Gastrocnemius medialis (tissue), 4 donors: ENCODE results near the gene CCDC27. TPM values are rescaled to one million over a fixed set of nuclear protein-coding genes. Genes with fewer than 3 reads are reported as not detected.
"Not testable (repeated sequence)": the region's sequence is repeated elsewhere in the genome, so short reads cannot be mapped to it uniquely, and the experiment has no call there.

Experiments
- ATAC-seq, 2 donors: fragments of 150-250 bp; one replicate each; pipeline ENCODE4 v1.9.1; 2016
- DNase-seq, 2 donors: peaks; one replicate each; pipeline ENCODE4 v3.0.0-alpha.2; 2019
- H3K27ac ChIP-seq, 4 donors: fragments of 200-600 bp; sonication (generic); 1 replicate in 1 of 4; 2 replicates in 3 of 4; pipeline ENCODE4 v1.5.1; 2016 to 2018; ENCODE audit warnings: mild to moderate bottlenecking in 2 of 4, moderate library complexity in 1 of 4
- H3K27me3 ChIP-seq, 3 donors: fragments of 200-600 bp; sonication (generic) in 2 of 3; 1 replicate in 1 of 3; 2 replicates in 2 of 3; pipeline versions ENCODE4 v1.5.1 to v1.6.0; 2016 to 2019; ENCODE audit warnings: mild to moderate bottlenecking in 1 of 3, moderate library complexity in 1 of 3
- H3K36me3 ChIP-seq, 2 donors: fragments of 200-600 bp; sonication (generic) in 1 of 2; one replicate each; pipeline ENCODE4 v1.5.1; 2017 to 2018
- H3K4me1 ChIP-seq, 2 donors: fragments of 200-600 bp; sonication (generic) in 1 of 2; one replicate each; pipeline ENCODE4 v1.5.1; 2016 to 2017; ENCODE audit warnings: mild to moderate bottlenecking in 2 of 2
- H3K4me3 ChIP-seq, 4 donors: fragments of 200-600 bp; sonication (generic) in 3 of 4; 1 replicate in 1 of 4; 2 replicates in 3 of 4; pipeline ENCODE4 v1.5.1; 2016 to 2019; ENCODE audit warnings: mild to moderate bottlenecking in 2 of 4
- H3K9me3 ChIP-seq, 3 donors: fragments of 200-600 bp; sonication (generic) in 2 of 3; 1 replicate in 1 of 3; 2 replicates in 2 of 3; pipeline ENCODE4 v1.5.1; 2016 to 2019
- POLR2A ChIP-seq, 2 donors: fragments of 450-650 bp; IDR thresholded peaks; one replicate each; pipeline ENCODE4 v1.6.1; 2017; ENCODE audit warnings: antibody characterized with exemption in 2 of 2, mild to moderate bottlenecking in 2 of 2, moderate library complexity in 2 of 2
- in situ Hi-C, 4 donors: fragments of 200-750 bp; cut with MboI; loops; one replicate each; pipeline versions ENCODE4 v1.15.0 to v1.8.0; 2017; ENCODE audit warnings: low sequenced_read_pairs in 4 of 4
- intact Hi-C: fragments of 100-400 bp; cut with DNase I; formaldehyde crosslinking; loops from one replicate; pipeline ENCODE4 v1.15.1; 2023; ENCODE audit warnings: low total_unique reads
- total RNA-seq, 4 donors: library from RNA; depleted of rRNA; stranded (reverse); fragments of >200 nt; gene quantifications; one replicate each; pipeline versions ENCODE4 v1.1.0 to v1.2.3, GENCODE V29; 2016
- TF ChIP-seq, protein P1 (sequence below), 5 experiments: fragments of 450-650 bp in 3 of 5; fragments of 200-600 bp in 2 of 5; sonication (generic) in 2 of 5; IDR thresholded peaks in 4 of 5; conservative IDR thresholded peaks in 1 of 5; 1 replicate in 4 of 5; 2 replicates in 1 of 5; pipeline ENCODE4 v1.5.1; 2016 to 2019; ENCODE audit warnings: antibody characterized with exemption in 5 of 5, mild to moderate bottlenecking in 3 of 5, moderate library complexity in 3 of 5

Gene CCDC27
- total RNA-seq, 4 donors from 2014 or later = 0.09 TPM; not detected in 3

DNA sequence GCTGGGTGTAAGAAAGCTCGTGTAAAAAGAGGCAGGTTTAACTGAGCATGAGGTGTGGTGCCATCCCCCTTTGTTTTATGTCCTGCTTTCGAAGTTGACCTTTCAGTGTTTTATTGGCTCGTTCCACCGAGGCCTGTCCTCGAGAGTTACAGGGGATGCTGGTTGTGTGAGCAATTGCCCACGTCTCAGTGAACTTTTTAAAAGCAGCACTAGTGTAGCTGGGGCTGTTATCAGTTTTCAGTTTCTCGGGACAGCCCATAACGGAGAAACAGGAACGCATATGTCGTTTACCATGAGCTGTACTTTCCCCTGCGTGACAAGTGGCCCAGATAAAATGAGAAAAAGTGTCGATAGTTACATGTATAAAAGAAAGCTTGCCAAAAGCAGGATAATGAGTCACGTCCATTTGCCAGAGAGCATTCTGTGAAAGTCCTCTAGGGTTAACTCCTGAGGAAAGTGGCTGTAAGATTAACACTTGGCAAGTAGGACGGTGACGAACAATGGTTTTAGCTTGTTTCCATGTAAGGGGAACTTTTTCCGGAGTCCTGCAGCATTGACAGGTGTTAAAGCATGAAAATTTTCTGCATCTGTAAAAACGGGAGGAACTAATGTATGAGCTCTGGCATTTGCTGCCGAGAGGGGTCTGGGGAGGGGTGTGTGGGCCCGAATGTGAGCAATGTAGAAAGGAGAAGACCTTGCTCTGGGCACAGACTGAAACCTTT, 51.8 kb downstream of the CCDC27 start:
- Histone ChIP-seq H3K4me3 (no peak overlapping the region), H3K27ac (no peak overlapping the region), H3K9me3 (no peaks in the 10 kb centered on the region), H3K4me1 (no peaks in the 10 kb centered on the region), H3K27me3 (peaks cover 0 to 8% (median 0%) of the 10 kb centered on the region in 3 donors), H3K36me3 (no peaks in the 10 kb centered on the region)
- ATAC-seq (no peak), DNase-seq (no peak)
- in situ Hi-C loops (loop anchor here in 1 of 4 donors (25.0 kb wide), 1 partner anchor 92 kb away; no protein-coding TSS in a partner anchor), intact Hi-C loops (no loop called here)
- TF ChIP-seq POLR2A (IDR thresholded peaks at IDR 0.05) = no peak
- TF ChIP-seq, protein P1, sequence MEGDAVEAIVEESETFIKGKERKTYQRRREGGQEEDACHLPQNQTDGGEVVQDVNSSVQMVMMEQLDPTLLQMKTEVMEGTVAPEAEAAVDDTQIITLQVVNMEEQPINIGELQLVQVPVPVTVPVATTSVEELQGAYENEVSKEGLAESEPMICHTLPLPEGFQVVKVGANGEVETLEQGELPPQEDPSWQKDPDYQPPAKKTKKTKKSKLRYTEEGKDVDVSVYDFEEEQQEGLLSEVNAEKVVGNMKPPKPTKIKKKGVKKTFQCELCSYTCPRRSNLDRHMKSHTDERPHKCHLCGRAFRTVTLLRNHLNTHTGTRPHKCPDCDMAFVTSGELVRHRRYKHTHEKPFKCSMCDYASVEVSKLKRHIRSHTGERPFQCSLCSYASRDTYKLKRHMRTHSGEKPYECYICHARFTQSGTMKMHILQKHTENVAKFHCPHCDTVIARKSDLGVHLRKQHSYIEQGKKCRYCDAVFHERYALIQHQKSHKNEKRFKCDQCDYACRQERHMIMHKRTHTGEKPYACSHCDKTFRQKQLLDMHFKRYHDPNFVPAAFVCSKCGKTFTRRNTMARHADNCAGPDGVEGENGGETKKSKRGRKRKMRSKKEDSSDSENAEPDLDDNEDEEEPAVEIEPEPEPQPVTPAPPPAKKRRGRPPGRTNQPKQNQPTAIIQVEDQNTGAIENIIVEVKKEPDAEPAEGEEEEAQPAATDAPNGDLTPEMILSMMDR (IDR thresholded peaks at IDR 0.05 in 4 of 5, conservative IDR thresholded peaks at IDR 0.05 in 1 of 5) = no peak

DNA sequence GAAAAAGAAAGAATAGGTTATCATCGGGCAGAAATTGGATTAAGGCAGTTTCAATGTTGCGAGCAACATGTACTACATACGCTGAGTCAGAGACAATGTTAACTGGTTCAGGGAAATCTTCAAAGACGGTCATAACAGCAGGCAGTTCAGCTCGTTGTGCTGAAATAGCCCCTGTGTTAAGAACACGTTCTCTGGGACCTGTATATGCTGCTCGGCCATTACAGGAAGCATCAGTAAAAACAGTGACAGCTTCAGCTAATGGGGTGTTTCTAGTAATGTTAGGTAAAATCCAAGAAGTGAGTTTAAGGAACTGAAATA, 52.3 kb downstream of the CCDC27 start:
- H3K27me3 ChIP-seq, H3K4me3 ChIP-seq, intact Hi-C loops, H3K9me3 ChIP-seq, H3K27ac ChIP-seq, H3K4me1 ChIP-seq, H3K36me3 ChIP-seq, ATAC-seq, DNase-seq: not testable (repeated sequence)
- in situ Hi-C loops = loop anchor here in 1 of 4 donors (25.0 kb wide), 1 partner anchor 92 kb away; no protein-coding TSS in a partner anchor

DNA sequence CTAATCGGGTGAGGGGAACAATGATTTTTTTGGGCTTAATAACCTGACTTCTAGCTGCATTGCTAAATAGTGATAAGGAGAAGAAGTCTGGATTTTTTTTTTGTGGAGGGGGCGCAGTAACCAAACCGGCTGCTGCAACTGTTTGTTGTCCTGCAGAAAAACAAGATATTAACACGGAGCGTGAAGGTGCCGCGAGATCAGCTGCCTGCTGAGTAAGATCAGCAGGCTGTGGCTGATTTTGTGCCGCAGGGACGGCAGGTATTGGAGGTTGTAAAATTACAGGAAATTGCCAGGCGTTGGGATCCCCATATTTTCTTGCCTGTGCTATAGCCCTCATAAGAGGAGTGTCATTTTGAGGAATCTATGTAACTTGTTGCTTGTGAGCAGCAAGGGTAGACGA, 52.8 kb downstream of the CCDC27 start:
- Histone ChIP-seq H3K9me3 (no peaks in the 10 kb centered on the region), H3K4me1 (no peaks in the 10 kb centered on the region), H3K4me3 (no peak overlapping the region), H3K27ac (no peak overlapping the region), H3K27me3 (peaks cover 0 to 8% (median 0%) of the 10 kb centered on the region in 3 donors), H3K36me3 (no peaks in the 10 kb centered on the region)
- intact Hi-C loops (no loop called here), in situ Hi-C loops (loop anchor here in 1 of 4 donors (25.0 kb wide), 1 partner anchor 93 kb away; no protein-coding TSS in a partner anchor)
- TF ChIP-seq POLR2A (IDR thresholded peaks at IDR 0.05) = no peak
- TF ChIP-seq, protein P1 (IDR thresholded peaks at IDR 0.05 in 4 of 5, conservative IDR thresholded peaks at IDR 0.05 in 1 of 5) = no peak
- ATAC-seq (no peak), DNase-seq (no peak)

DNA sequence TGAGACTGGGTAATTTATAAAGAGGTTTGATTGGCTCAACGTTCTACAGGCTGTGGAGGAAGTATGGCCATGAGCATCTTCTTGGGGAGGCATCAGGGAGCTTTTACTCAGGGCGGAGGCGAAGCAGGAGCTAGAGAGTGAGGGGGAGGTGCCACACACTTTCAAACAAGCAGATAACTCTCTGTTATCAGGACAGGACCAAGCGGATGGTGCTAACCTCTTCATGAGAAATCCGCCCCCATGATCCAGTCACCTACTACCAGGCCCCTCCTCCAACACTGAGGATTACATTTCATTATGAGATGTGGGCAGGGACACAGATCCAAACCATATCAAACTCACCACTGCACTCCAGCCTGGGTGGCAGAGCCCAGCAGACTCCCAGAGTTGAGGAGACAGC, 55.5 kb downstream of the CCDC27 start:
- Histone ChIP-seq H3K36me3 (no peaks in the 10 kb centered on the region), H3K27ac (no peak overlapping the region), H3K27me3 (peaks cover 0 to 8% (median 0%) of the 10 kb centered on the region in 3 donors), H3K4me1 (no peaks in the 10 kb centered on the region), H3K9me3 (no peaks in the 10 kb centered on the region), H3K4me3 (no peak overlapping the region)
- ATAC-seq (no peak), DNase-seq (no peak)
- intact Hi-C loops = no loop called here
- in situ Hi-C loops = loop anchor here in 1 of 4 donors (25.0 kb wide), 1 partner anchor 95 kb away; no protein-coding TSS in a partner anchor
- TF ChIP-seq POLR2A (IDR thresholded peaks at IDR 0.05) = no peak
- TF ChIP-seq, protein P1 (IDR thresholded peaks at IDR 0.05 in 4 of 5, conservative IDR thresholded peaks at IDR 0.05 in 1 of 5) = no peak

DNA sequence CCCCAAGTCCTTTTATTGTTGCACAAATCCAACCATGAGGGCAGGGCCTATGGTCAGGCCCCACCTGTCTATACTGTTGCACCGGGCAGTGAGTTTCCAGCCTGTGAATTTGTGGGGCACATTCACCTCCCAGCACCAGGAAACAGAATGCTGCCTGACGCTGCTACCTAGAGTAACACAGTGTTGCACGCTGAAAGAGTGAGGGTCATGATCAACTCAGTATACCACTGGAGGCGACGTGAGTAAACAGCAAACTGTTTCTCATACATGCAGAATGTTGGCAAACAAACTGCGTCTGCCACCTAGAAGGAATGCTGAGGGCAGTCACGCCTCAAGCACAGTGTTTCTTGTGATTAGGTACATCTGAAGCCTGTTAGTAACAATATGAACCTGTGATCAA, 57.4 kb downstream of the CCDC27 start:
- no peak overlapping the region for H3K4me3 ChIP-seq
- in situ Hi-C loops (loop anchor here in 1 of 4 donors (25.0 kb wide), 1 partner anchor 97 kb away; no protein-coding TSS in a partner anchor), intact Hi-C loops (no loop called here)
- peaks cover 3 to 11% of the 10 kb centered on the region in 2 donors for H3K36me3 ChIP-seq
- no peak for DNase-seq
- ATAC-seq = no peak
- no peaks in the 10 kb centered on the region for H3K9me3 ChIP-seq
- peaks cover 0 to 4% (median 0%) of the 10 kb centered on the region in 3 donors for H3K27me3 ChIP-seq
- H3K27ac ChIP-seq = no peak overlapping the region
- TF ChIP-seq, protein P1 (IDR thresholded peaks at IDR 0.05 in 4 of 5, conservative IDR thresholded peaks at IDR 0.05 in 1 of 5) = no peak
- no peak for TF ChIP-seq POLR2A (IDR thresholded peaks at IDR 0.05)
- H3K4me1 ChIP-seq = no peaks in the 10 kb centered on the region

DNA sequence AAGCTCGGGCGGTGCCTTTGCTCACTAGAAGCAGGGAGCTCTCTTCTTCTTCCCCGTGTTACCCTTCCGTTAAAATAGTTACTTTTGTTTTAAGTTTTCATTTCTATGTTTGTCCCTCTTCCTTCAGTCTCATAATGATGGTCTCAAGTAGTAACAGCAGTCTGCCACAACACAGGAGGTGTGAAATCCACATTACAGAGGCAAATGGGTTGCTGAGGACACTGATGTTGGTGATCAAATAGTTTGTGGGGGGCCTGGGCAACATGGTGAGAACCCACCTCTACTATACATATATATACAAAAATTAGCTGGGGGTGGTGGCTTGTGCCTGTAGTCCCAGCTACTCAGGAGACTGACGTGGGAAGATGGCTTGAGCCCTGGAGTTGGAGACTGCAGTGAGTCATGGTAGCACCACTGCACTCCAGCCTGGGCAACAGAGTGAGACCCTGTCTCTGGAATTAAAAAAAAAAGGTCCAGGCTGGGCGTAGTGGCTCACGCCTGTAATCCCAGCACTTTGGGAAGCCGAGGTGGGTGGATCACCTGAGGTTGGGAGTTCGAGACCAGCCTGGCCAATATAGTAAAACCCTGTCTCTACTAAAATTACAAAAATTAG, 58.0 kb downstream of the CCDC27 start:
- DNase-seq, intact Hi-C loops, H3K4me1 ChIP-seq, ATAC-seq, H3K9me3 ChIP-seq, H3K4me3 ChIP-seq, H3K27me3 ChIP-seq, H3K27ac ChIP-seq: not testable (repeated sequence)
- in situ Hi-C loops = loop anchor here in 1 of 4 donors (25.0 kb wide), 1 partner anchor 98 kb away; no protein-coding TSS in a partner anchor
- peaks cover 6 to 16% of the 10 kb centered on the region in 2 donors for H3K36me3 ChIP-seq
